ENCODE measurements around the gene ANXA1. TPM values are rescaled to one million over a fixed set of nuclear protein-coding genes. Genes with fewer than 3 reads are reported as not detected.

Gene ANXA1
- total and polyA plus RNA-seq, 10 of the 15 experiments (the other 5 are each of a cell fraction or from before 2014, with no cell fraction given): 6.6 to 30.1 (median 12.6) TPM

DNA sequence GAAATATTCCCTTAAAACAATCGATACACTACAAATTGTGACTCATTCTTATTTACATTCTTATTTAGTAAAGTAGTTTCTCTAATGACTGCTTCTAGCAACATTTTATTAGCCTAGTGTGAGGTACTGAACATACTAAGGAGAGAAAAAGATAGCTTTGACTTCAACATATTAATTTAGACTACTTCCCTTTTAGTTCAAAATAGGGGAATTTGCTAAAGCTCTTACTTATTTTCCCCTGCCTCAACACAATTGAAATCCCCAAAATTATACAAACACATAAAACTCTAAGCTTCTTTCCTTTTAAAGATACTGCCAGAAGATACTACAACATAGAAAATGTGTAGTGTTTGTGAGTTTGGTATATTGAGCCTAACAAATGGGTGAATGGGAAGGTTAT, 55.2 kb downstream of the ANXA1 start:
- Histone ChIP-seq H3K79me2 (ENCODE audit: control insufficient read depth, insufficient read depth, low read length) (no peaks in the 10 kb centered on the region), H2AFZ (ENCODE audit: control insufficient read depth, low read depth, low read length) (no peak overlapping the region), H3K36me3 (ENCODE audit: control insufficient read depth in 2 of 2, insufficient read depth in 2 of 2, low read length in 1 of 2) (no peaks in the 10 kb centered on the region), H3K27ac (ENCODE audit: control insufficient read depth, insufficient read depth) (no peak overlapping the region), H3K4me2 (ENCODE audit: control insufficient read depth, insufficient read depth) (no peak overlapping the region), H3K4me3 (no peak overlapping the region), H3K9ac (ENCODE audit: control insufficient read depth, insufficient read depth, low read length) (no peak overlapping the region), H3K4me1 (ENCODE audit: control insufficient read depth, insufficient read depth, low read length) (no peaks in the 10 kb centered on the region), H4K20me1 (ENCODE audit: control insufficient read depth, insufficient read depth) (no peaks in the 10 kb centered on the region), H3K27me3 (replicated peaks in 1 of 2; ENCODE audit: control insufficient read depth in 2 of 2, insufficient read depth in 2 of 2, low read length in 1 of 2) (no peaks in the 10 kb centered on the region), H3K9me3 (replicated peaks; ENCODE audit: control insufficient read depth, insufficient read depth, low read length) (no peaks in the 10 kb centered on the region)
- DNase-seq (ENCODE audit: low read depth, low spot score) (no peak), ATAC-seq (no peak), FAIRE-seq (no peak)
- CTCF ChIA-PET: interaction anchor here (0.9 to 1.8 kb wide), 4 partner anchors 10 to 52 kb away, joined by 3 to 6 read pairs (median 4); no protein-coding TSS in a partner anchor
- intact Hi-C loops (cut with micrococcal nuclease; ENCODE audit: unreplicated experiment) (loop anchor here (10.0 kb wide), 2 partner anchors 1368 to 1538 kb away; no protein-coding TSS in a partner anchor), in situ Hi-C loops (cut with MboI) (loop anchor here (25.0 kb wide), 1 partner anchor 1180 kb away; no protein-coding TSS in a partner anchor)
- POLR2A ChIA-PET: interaction anchor here (1.0 kb wide), 1 partner anchor 12 kb away, joined by 3 read pairs; no protein-coding TSS in a partner anchor
- TF ChIP-seq ZNF622 (IDR thresholded peaks at IDR 0.05): no peak
- TF ChIP-seq YBX1 (IDR thresholded peaks at IDR 0.05): no peak
- SMC1A ChIA-PET (ENCODE audit: uncharacterized antibody, unreplicated experiment): interaction anchor here (0.5 to 2.8 kb wide), 5 partner anchors 10 to 359 kb away, joined by 4 to 16 read pairs (median 4); no protein-coding TSS in a partner anchor
- no TSS peak for BruUV-seq (replicated peaks)
- WGBS (ENCODE audit: insufficient coverage, insufficient replicate concordance, low lambda C conversion rate, missing lambda C conversion rate): 35% methylated on average over 1 of the region's 1 CpG
- RAD21 ChIA-PET (ENCODE audit: unreplicated experiment): interaction anchor here (0.8 to 2.0 kb wide), 3 partner anchors 8 to 62 kb away, joined by 5 to 6 read pairs (median 6); no protein-coding TSS in a partner anchor

DNA sequence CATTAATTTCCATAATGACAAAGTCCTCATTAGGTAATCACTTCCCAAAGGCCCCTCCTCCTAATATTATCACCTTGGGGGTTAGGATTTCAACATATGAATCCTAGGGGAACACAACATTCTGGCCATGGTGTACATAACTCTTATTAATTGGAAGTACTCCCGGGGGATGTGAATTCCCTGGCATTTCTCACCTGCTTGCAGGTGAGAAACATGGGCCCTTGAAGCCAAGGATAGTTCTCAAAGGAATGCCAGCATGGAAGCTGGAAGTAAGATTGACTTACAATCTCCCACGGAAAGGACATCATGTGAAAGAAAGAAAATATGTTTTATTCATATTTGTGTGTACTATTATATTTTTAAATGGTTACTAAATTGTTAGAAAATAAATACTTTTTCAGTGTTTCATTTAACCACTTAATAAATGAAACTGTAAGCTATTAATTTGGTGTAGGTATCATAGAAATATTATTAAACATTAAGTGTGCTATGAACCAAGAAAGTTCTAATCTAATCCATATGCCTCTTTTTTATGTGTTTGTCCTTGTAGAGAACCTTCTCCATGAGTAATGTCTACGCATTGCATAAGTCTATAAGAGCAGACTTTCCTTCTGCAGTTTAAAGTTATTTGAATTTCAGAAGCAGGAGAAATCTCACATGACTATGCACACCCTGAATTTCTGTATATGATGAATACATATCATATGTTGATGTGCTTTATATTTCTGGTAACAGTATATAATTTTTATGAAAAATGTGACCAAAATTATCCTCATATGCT, 59.4 kb downstream of the ANXA1 start:
- Histone ChIP-seq H3K9me3 (replicated peaks; ENCODE audit: control insufficient read depth, insufficient read depth, low read length) (no peaks in the 10 kb centered on the region), H3K27me3 (replicated peaks in 1 of 2; ENCODE audit: control insufficient read depth in 2 of 2, insufficient read depth in 2 of 2, low read length in 1 of 2) (no peaks in the 10 kb centered on the region), H3K36me3 (ENCODE audit: control insufficient read depth in 2 of 2, insufficient read depth in 2 of 2, low read length in 1 of 2) (no peaks in the 10 kb centered on the region), H3K9ac (ENCODE audit: control insufficient read depth, insufficient read depth, low read length) (no peak overlapping the region), H3K27ac (ENCODE audit: control insufficient read depth, insufficient read depth) (no peak overlapping the region), H3K4me1 (ENCODE audit: control insufficient read depth, insufficient read depth, low read length) (no peaks in the 10 kb centered on the region), H3K79me2 (ENCODE audit: control insufficient read depth, insufficient read depth, low read length) (no peaks in the 10 kb centered on the region), H3K4me3 (no peak overlapping the region), H2AFZ (ENCODE audit: control insufficient read depth, low read depth, low read length) (no peak overlapping the region), H4K20me1 (ENCODE audit: control insufficient read depth, insufficient read depth) (no peaks in the 10 kb centered on the region), H3K4me2 (ENCODE audit: control insufficient read depth, insufficient read depth) (no peak overlapping the region)
- BruUV-seq (replicated peaks): no TSS peak
- in situ Hi-C loops (cut with MboI) (loop anchor here (10.0 to 25.0 kb wide), 2 partner anchors 354 to 1176 kb away; no protein-coding TSS in a partner anchor), intact Hi-C loops (cut with micrococcal nuclease; ENCODE audit: unreplicated experiment) (no loop called here)
- ChIA-PET RAD21 (ENCODE audit: unreplicated experiment) (interaction anchor here (1.1 kb wide), 1 partner anchor 11 kb away, joined by 4 read pairs; no protein-coding TSS in a partner anchor), SMC1A (ENCODE audit: uncharacterized antibody, unreplicated experiment) (interaction anchor here (1.2 to 2.9 kb wide), 3 partner anchors 10 to 19 kb away, joined by 3 to 17 read pairs (median 6); no protein-coding TSS in a partner anchor), CTCF (interaction anchor here (0.6 to 8.5 kb wide), 2 partner anchors 8 to 960 kb away, joined by 3 to 70 read pairs; no protein-coding TSS in a partner anchor), POLR2A (no interaction called here)
- 0% methylated on average over 3 of the region's 3 CpGs for WGBS (ENCODE audit: insufficient coverage, insufficient replicate concordance, low lambda C conversion rate, missing lambda C conversion rate)
- DNase-seq (ENCODE audit: low read depth, low spot score) (no peak), ATAC-seq (no peak), FAIRE-seq (no peak)
- TF ChIP-seq NR2F1 (conservative IDR thresholded peaks at IDR 0.05): no peak
- no peak for TF ChIP-seq MTA3 (IDR thresholded peaks at IDR 0.05; ENCODE audit: borderline replicate concordance, low read length)
- TF ChIP-seq, protein P1, sequence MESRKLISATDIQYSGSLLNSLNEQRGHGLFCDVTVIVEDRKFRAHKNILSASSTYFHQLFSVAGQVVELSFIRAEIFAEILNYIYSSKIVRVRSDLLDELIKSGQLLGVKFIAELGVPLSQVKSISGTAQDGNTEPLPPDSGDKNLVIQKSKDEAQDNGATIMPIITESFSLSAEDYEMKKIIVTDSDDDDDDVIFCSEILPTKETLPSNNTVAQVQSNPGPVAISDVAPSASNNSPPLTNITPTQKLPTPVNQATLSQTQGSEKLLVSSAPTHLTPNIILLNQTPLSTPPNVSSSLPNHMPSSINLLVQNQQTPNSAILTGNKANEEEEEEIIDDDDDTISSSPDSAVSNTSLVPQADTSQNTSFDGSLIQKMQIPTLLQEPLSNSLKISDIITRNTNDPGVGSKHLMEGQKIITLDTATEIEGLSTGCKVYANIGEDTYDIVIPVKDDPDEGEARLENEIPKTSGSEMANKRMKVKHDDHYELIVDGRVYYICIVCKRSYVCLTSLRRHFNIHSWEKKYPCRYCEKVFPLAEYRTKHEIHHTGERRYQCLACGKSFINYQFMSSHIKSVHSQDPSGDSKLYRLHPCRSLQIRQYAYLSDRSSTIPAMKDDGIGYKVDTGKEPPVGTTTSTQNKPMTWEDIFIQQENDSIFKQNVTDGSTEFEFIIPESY (IDR thresholded peaks at IDR 0.05): no peak
- TF ChIP-seq BRCA1 (IDR thresholded peaks at IDR 0.05; ENCODE audit: low read depth, low read length): no peak
- TF ChIP-seq EGR1 (IDR thresholded peaks at IDR 0.05; ENCODE audit: borderline replicate concordance in 1 of 2, low read depth in 2 of 2, low read length in 2 of 2): no peak
- TF ChIP-seq RFX5 (IDR thresholded peaks at IDR 0.05; ENCODE audit: low read depth, low read length): no peak
- TF ChIP-seq HCFC1 (IDR thresholded peaks at IDR 0.05; ENCODE audit: low read length): no peak

Data from GM12878 (cell line).